ENCODE measurements around the gene GFOD1.

Gene GFOD1

GRCh38 chr6:13486679-13487121 is 700 bp downstream of the GFOD1 start:
- no peaks in the 10 kb centered on the region for H3K27me3 ChIP-seq (ENCODE audit: insufficient read depth, low read depth)
- H3K4me2 ChIP-seq: peak overlapping the region; percentile 75
- TF ChIP-seq, protein P1, sequence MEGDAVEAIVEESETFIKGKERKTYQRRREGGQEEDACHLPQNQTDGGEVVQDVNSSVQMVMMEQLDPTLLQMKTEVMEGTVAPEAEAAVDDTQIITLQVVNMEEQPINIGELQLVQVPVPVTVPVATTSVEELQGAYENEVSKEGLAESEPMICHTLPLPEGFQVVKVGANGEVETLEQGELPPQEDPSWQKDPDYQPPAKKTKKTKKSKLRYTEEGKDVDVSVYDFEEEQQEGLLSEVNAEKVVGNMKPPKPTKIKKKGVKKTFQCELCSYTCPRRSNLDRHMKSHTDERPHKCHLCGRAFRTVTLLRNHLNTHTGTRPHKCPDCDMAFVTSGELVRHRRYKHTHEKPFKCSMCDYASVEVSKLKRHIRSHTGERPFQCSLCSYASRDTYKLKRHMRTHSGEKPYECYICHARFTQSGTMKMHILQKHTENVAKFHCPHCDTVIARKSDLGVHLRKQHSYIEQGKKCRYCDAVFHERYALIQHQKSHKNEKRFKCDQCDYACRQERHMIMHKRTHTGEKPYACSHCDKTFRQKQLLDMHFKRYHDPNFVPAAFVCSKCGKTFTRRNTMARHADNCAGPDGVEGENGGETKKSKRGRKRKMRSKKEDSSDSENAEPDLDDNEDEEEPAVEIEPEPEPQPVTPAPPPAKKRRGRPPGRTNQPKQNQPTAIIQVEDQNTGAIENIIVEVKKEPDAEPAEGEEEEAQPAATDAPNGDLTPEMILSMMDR (conservative IDR thresholded peaks at IDR 0.05; ENCODE audit: low read depth, low read length): no peak
- no peaks in the 10 kb centered on the region for H4K20me1 ChIP-seq (ENCODE audit: insufficient read depth)
- H3K4me1 ChIP-seq (ENCODE audit: low read depth, poor library complexity, severe bottlenecking): peaks cover 11% of the 10 kb centered on the region
- peak overlapping the region; percentile 85 for H2AFZ ChIP-seq (ENCODE audit: low read depth)
- H3K79me2 ChIP-seq (ENCODE audit: insufficient read depth, low read depth): peaks cover 12% of the 10 kb centered on the region; the same call in 1 of the 2 replicates
- H3K9ac ChIP-seq: peak overlapping the region; percentile 57; the same call in 1 of the 2 replicates
- peak overlapping the region; percentile 58 for H3K27ac ChIP-seq
- no peaks in the 10 kb centered on the region for H3K36me3 ChIP-seq (ENCODE audit: insufficient read depth)
- no peak overlapping the region for H3K4me3 ChIP-seq (IDR thresholded peaks at IDR 0.05; ENCODE audit: insufficient read depth, low read depth, low read length)

- TF ChIP-seq, protein P1 (conservative IDR thresholded peaks at IDR 0.05; ENCODE audit: low read depth, low read length): no peak
- no peaks in the 10 kb centered on the region for H3K27me3 ChIP-seq (ENCODE audit: insufficient read depth, low read depth)
- no peak overlapping the region for H3K4me3 ChIP-seq (IDR thresholded peaks at IDR 0.05; ENCODE audit: insufficient read depth, low read depth, low read length)
- no peaks in the 10 kb centered on the region for H3K36me3 ChIP-seq (ENCODE audit: insufficient read depth)
- peak overlapping the region; percentile 75 for H3K4me2 ChIP-seq
- H2AFZ ChIP-seq (ENCODE audit: low read depth): peak overlapping the region; percentile 85
- no peak overlapping the region for H3K27ac ChIP-seq
- H3K9ac ChIP-seq: peak overlapping the region; percentile 57; the same call in 1 of the 2 replicates
- peaks cover 12% of the 10 kb centered on the region; the same call in 1 of the 2 replicates for H3K79me2 ChIP-seq (ENCODE audit: insufficient read depth, low read depth)
- no peaks in the 10 kb centered on the region for H4K20me1 ChIP-seq (ENCODE audit: insufficient read depth)
- H3K4me1 ChIP-seq (ENCODE audit: low read depth, poor library complexity, severe bottlenecking): peaks cover 11% of the 10 kb centered on the region
Measured at GRCh38 chr6:13485923-13486562, 1.4 kb downstream of the GFOD1 start.

DNA sequence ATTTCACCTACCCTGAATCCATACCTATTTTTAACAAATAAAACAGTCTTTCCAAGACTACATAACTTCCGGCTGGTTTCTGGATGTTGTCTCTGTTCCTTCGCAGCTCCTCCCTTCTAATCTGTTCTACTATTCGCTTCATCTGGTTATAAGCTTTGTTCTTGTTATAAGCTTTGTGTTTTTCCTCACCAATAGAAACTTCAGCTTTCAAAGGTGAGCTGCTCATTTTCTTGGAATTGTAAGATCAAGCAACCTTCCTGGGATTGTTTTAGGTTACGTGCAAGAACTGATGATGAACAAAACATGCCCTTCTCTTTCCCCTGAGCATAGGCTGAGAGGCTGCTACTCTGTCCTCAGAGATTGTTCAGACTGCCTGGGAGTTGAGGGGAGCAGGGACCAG is 2.1 kb downstream of the GFOD1 start:
- Histone ChIP-seq H3K27me3 (ENCODE audit: insufficient read depth, low read depth) (no peaks in the 10 kb centered on the region), H3K36me3 (ENCODE audit: insufficient read depth) (no peaks in the 10 kb centered on the region), H3K27ac (no peak overlapping the region), H2AFZ (ENCODE audit: low read depth) (peak overlapping the region; percentile 85), H3K4me3 (IDR thresholded peaks at IDR 0.05; ENCODE audit: insufficient read depth, low read depth, low read length) (no peak overlapping the region), H4K20me1 (ENCODE audit: insufficient read depth) (no peaks in the 10 kb centered on the region), H3K9ac (peak overlapping the region; percentile 57; the same call in 1 of the 2 replicates), H3K4me2 (peak overlapping the region; percentile 75), H3K79me2 (ENCODE audit: insufficient read depth, low read depth) (peaks cover 12% of the 10 kb centered on the region; the same call in 1 of the 2 replicates), H3K4me1 (ENCODE audit: low read depth, poor library complexity, severe bottlenecking) (peaks cover 11% of the 10 kb centered on the region)
- TF ChIP-seq, protein P1 (conservative IDR thresholded peaks at IDR 0.05; ENCODE audit: low read depth, low read length): no peak

DNA sequence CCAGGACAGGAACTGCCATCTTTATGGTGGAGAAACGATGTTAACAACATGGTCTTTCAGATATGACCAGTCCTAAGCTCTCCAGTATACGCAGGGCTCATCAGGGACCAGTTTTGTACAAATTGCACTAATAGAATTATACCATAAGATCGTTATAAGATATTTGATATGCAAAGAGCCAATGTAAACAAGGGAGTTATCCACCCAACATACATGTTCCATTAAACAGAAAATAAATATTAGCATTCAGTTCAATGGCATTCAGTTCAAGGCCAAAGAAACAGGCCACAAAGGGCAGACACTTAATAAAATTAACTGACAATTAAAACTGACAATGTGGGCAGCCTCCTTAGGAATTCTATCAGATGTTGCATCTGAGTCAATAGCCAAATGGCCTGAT is 2.6 kb downstream of the GFOD1 start:
- Histone ChIP-seq H3K79me2 (ENCODE audit: insufficient read depth, low read depth) (peaks cover 12% of the 10 kb centered on the region; the same call in 1 of the 2 replicates), H3K27me3 (ENCODE audit: insufficient read depth, low read depth) (no peaks in the 10 kb centered on the region), H4K20me1 (ENCODE audit: insufficient read depth) (no peaks in the 10 kb centered on the region), H3K36me3 (ENCODE audit: insufficient read depth) (no peaks in the 10 kb centered on the region), H3K27ac (no peak overlapping the region), H2AFZ (ENCODE audit: low read depth) (no peak overlapping the region), H3K4me3 (IDR thresholded peaks at IDR 0.05; ENCODE audit: insufficient read depth, low read depth, low read length) (no peak overlapping the region), H3K4me2 (peak overlapping the region; percentile 75), H3K9ac (no peak overlapping the region), H3K4me1 (ENCODE audit: low read depth, poor library complexity, severe bottlenecking) (peaks cover 11% of the 10 kb centered on the region)
- TF ChIP-seq, protein P1 (conservative IDR thresholded peaks at IDR 0.05; ENCODE audit: low read depth, low read length): no peak
